Measurements from ENCODE around the gene GIMAP1. TPM values are rescaled to one million over a fixed set of nuclear protein-coding genes. Genes with fewer than 3 reads are reported as not detected.

Gene GIMAP1
- total RNA-seq, 1 experiment from 2014 or later: not detected

Other genes with a start within 250 kb of the GIMAP1 start
- not detected in 2 replicates for gene GIMAP7, start 201.7 kb upstream of the GIMAP1 start, total RNA-seq (2014; rRNA removed; shearing (Covaris generic))
- not detected in 2 replicates for gene GIMAP4, start 149.2 kb upstream of the GIMAP1 start, total RNA-seq (2014; rRNA removed; shearing (Covaris generic))
- gene GIMAP6, start 84.2 kb upstream of the GIMAP1 start, total RNA-seq (2014; rRNA removed; shearing (Covaris generic)): not detected in 2 replicates
- gene GIMAP2, start 30.9 kb upstream of the GIMAP1 start, total RNA-seq (2014; rRNA removed; shearing (Covaris generic)): not detected in 2 replicates
- gene GIMAP5, start 20.8 kb downstream of the GIMAP1 start, total RNA-seq (2014; rRNA removed; shearing (Covaris generic)): not detected in 2 replicates
- 1.8 and 7.8 TPM in 2 replicates for gene TMEM176B, start 83.8 kb downstream of the GIMAP1 start, total RNA-seq (2014; rRNA removed; shearing (Covaris generic))
- not detected in 2 replicates for gene TMEM176A, start 84.2 kb downstream of the GIMAP1 start, total RNA-seq (2014; rRNA removed; shearing (Covaris generic))
- gene AOC1, start 135.9 kb downstream of the GIMAP1 start, total RNA-seq (2014; rRNA removed; shearing (Covaris generic)): 0.92 TPM in 1 of 2 replicates, not detected in the other

Measured in G401 (cell line).